HCEC 1CT (cell line): Measurements from ENCODE around the gene TM6SF1.
"Not testable (repeated sequence)": the region's sequence is repeated elsewhere in the genome, so short reads cannot be mapped to it uniquely, and the experiment has no call there.

Experiments used
- DNase-seq: peaks from one replicate; pipeline ENCODE4 v3.0.0-alpha.2; 2017

Gene TM6SF1

DNA sequence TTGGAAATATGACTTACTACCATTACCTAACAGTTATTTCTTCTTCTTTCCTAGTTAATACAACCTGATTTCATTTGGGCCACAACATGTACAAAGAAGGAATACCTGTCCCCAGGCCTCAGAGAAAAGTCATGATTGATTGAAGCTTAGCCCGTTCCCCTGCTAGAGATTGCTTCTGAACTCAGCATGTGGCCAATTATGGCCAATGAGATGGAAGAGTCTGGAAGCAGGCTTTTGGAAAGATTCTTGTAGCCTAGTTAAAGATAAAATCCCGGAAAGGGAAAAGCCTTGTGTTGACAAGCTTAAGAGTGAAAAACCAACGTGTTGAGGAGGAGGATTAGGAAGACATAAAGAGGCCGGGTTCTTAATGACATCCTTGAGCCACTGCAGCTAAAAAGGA lies 17.0 kb upstream of the TM6SF1 start:
- no peak for DNase-seq

DNA sequence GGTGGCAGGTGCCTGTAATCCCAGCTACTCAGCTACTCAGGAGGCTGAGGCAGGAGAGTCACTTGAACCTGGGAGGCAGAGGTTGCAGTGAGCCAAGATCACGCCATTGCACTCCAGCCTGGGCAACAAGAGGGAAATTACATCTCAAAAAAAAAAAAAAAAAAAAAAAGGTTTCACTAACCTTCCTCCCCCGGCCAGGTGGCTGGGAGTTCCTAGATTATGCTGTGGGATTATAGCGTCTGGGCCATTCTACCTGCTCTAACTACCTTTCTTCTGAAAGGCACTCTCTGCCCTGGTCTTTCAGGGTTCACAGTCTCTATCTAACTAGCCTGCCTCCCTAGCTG lies 15.5 kb upstream of the TM6SF1 start:
- DNase-seq, result not testable (repeated sequence)

- DNase-seq, result peak; percentile 28
Measured at GRCh38 chr15:83092309-83092976, 15.0 kb upstream of the TM6SF1 start.

GRCh38 chr15:83094583-83094982 lies 12.9 kb upstream of the TM6SF1 start:
- DNase-seq, result no peak

- no peak for DNase-seq
Measured at GRCh38 chr15:83098079-83098478, 9.4 kb upstream of the TM6SF1 start.

GRCh38 chr15:83099290-83099689 lies 8.2 kb upstream of the TM6SF1 start:
- no peak for DNase-seq

- DNase-seq, result no peak
Measured at GRCh38 chr15:83100097-83100646, 7.3 kb upstream of the TM6SF1 start.

- DNase-seq, result no peak
Measured at GRCh38 chr15:83102346-83102745, 5.1 kb upstream of the TM6SF1 start.

DNA sequence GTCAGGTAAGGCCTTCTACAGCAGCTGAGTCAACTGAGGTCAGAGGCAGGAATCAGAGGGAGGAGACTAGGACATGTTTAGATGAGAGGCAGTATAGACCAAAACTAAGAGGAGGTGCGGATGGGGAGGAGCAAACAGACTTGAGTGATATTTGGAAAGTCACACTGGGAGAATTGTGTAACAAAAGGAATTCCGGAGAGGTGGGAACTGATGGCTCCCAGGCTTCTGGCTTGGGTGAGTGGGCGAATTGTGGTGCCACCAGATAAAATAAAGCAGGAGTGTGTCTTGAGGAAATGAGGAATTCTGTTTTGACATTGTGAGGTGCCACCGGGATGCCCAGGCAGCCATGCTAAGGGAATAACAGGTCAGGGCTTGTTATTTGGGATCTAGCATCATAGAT lies 3.3 kb upstream of the TM6SF1 start:
- DNase-seq, result no peak

DNA sequence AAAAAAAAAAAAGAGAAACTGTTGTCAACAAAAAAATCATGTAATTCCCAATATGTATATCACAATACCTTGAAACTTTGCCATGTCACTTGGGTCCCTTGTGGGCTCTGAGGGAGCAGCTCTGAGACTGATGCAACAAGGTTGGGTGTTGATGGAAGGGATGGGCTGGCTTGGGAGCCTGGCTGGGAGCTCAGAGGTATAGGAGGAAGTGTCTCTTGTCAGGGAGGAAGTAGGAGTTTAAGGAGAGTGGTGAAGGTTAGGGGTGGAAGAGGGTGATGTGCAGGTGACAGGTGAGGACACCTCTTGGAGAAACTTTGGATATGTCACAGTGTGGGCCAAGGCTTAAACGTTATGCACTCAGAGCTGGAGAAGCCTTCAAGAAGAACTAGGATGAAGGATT lies 2.0 kb upstream of the TM6SF1 start:
- DNase-seq, result no peak

DNA sequence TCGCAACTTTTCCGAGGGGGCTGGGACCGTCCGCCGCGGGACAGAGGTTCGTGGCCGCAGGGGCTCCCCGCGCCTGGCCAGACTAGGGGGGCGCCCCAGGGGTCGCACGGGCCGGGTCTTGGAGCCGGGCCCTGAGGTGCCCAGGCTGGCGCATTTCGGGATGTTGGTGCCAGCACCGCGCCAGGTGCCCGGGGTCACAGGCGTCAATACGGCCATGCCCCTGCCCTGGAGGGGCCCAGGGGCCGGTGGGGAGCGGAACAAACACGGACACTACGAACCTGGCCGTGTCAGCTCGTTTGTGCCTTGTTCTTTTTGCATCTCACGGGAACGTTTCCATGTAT lies 366 bp downstream of the TM6SF1 start:
- DNase-seq, result no peak

- no peak for DNase-seq
Measured at GRCh38 chr15:83108266-83109219, 1.1 kb downstream of the TM6SF1 start.

DNA sequence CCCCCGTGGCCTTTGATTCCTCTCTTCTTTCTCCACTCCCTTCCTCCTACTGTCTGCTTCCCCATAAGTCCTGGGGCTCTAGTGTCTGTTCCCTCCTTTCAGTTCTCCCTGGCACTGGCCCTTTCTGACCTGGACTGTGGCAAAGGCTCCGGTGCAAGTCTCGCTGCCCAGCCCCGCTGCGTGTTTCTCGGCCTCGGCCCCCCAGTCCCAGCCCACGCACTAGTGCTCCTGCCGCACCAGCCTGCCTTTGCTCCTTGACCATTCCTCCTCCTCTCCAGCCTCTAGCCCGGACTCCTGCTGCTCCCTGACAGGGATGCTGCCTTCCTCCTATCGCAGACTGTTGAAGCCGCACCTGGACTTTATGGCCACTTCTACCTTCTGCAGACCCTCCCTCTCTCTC lies 2.1 kb downstream of the TM6SF1 start:
- no peak for DNase-seq

DNA sequence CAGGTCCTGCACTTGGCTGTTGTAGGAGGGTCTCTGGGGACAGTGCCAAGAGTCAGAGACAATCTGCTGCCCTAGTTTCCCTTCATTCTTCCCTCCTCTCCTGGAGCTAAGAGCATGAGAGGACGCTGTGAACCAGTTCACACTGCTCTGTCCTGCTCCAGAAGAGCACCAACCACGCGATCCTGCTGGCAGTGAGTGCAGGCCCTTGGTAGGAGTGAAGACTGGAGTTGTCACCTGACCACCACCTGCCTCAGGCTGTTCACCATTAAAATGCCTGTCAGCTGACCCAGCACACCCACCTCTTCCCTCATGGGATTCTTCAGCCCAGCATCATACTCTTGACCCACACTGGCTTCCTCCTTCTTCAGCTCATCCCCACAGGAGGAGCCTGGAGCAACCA lies 2.9 kb downstream of the TM6SF1 start:
- no peak for DNase-seq

GRCh38 chr15:83111149-83111548 lies 3.7 kb downstream of the TM6SF1 start:
- no peak for DNase-seq

DNA sequence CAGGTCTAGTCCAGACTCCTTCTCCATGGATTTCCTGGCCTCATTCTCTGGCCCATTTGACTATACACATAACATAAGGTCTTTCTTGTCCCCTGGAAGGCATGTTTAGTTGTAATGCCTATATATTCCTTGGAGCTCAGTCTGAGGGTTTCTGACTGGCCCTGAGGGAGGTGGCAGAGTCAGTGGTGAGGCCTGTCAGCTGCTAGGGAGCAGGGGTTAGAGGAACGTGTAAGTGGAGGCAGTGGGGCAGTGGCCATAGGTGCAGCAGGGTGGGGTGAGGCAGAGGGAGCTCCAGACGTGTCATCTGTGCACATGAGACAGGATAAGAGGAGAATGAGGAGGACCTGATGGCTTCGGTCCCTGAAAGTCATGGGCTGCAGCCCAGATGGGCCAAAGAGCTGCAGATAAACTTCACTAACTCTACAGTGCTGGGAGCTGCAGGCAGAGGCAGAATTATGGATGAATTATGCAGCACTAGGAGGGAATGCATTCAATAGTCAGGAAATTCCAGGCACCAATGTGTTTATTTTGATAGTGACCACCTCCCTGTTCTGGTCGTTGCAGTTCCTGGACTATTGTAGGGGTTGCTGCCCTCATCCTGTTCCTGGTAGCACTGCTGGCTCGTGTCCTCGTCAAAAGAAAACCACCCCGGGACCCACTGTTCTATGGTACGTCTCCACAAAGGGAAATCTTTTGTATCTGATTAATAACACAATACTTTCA lies 4.9 kb downstream of the TM6SF1 start:
- DNase-seq, result peak; percentile 89

DNA sequence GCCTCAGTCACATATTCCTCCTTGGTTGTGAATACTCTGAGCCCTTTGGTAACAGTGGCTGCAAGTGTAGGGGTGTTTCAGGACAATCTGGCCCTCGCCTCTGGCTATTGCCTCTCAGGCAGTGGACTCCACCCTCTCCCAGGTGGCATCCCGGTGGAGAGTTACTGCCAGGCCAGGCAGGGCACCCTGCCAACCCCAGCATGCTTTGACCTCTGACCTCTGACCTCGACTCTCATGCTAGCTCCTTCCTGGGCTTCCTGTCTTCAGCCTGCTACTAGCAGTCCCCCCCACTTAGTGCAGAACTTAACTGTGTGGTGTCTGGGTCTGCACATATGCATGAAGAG lies 5.5 kb downstream of the TM6SF1 start:
- DNase-seq, result no peak

- no peak for DNase-seq
Measured at GRCh38 chr15:83113881-83114674, 6.6 kb downstream of the TM6SF1 start.

DNA sequence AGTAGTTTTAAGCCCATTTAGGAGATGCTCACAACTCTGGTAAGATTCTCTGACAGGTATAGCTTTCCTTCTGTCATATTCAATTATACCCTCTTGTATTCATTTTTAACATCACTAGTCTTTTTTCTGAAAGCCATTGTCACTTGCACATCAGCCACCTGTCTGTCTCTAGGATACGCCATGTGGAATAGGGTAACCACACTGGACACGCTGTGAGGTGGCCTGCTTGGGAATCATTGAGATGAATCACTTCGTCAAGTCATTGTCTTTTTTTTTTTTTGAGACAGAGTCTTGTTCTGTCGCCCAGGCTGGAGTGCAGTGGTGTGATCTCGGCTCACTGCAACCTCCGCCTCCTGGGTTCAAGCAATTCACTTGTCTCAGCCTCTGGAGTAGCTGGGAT lies 7.4 kb downstream of the TM6SF1 start:
- DNase-seq, result no peak

GRCh38 chr15:83115410-83115809 lies 8.0 kb downstream of the TM6SF1 start:
- no peak for DNase-seq

DNA sequence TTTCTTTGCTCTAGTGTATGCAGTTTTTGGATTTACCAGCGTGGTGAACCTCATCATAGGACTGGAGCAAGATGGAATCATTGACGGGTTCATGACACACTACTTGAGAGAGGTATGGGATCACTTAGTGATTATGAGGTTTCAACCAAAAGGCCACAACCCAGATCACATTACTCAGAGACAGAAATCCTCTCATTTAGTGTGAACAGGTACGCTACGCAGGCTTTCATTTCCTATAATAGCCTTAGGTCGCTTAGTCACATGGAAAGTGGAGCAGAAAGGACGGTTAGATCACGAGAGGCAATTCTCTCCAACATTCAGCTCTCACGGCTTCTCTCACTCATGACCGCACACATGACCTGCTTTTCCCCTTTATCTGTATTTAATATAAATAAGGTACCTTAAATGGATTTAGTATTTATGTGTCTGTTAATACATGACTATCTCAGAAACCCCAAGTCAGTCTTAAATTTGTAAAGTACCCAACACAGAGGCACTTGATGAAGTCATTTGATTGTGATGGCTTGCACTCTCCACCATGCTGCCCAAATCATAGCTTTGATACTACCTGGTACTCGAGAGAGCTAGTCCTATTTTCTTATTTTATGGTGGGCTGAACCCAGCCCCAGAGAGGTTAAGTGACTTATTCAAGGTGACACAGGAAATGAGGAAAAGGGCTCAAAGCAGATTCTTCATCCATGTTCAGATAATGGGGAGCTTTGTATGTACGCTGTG lies 8.6 kb downstream of the TM6SF1 start:
- DNase-seq, result no peak

DNA sequence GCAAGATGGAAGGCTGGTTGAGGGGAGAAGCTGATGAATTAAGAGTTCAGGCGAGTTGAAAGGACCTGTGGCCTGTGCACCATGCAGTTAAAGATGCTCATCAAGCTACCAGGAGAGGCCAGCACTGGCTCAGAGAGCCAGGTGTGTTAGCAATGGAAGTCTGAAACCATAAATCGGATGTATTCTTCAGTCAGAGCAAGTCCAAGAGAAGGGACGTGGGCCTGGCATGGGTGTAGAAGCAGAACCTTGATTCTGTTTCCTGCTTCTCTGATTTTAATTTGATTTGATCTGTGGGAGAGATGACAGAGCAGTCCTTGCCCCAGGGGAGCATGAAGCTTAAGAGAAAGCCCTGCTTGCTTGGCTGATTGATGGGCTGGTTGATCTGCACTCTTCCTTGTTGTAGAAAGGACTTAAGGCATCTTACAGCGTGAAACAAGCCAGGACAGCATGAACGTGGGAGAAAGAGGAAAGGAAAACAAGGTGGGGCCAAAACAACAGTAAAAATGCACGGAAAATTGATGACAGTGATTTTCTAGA lies 10.9 kb downstream of the TM6SF1 start:
- no peak for DNase-seq
